CD14-positive monocyte (primary cell): ENCODE data around the gene MTCL3.
A peak's percentile ranks its signal among the peaks of the same experiment; 100 is the strongest.

Source experiments
- DNase-seq, 3 donors: peaks; one replicate each; pipeline ENCODE4 v3.0.0-alpha.2; 2011 to 2022
- H2AFZ ChIP-seq: 2 replicates; pipeline ENCODE4 v1.6.0; 2012; ENCODE audit warnings: mild to moderate bottlenecking, low read depth, low read length, inconsistent platforms; ENCODE audit not compliant: insufficient read depth, poor library complexity, severe bottlenecking
- H3K27ac ChIP-seq, 2 donors: 1 replicate in 1 of 2; 2 replicates in 1 of 2; pipeline ENCODE4 v1.5.1; 2012 to 2013; ENCODE audit warnings: low read length in 2 of 2, control low read depth in 1 of 2, inconsistent platforms in 1 of 2, low read depth in 1 of 2, mild to moderate bottlenecking in 1 of 2
- H3K27me3 ChIP-seq, 2 donors: one replicate each; pipeline versions ENCODE4 v1.6.0 to v1.6.1; 2011 to 2013; ENCODE audit warnings: low read length in 2 of 2; ENCODE audit not compliant: control insufficient read depth in 2 of 2, insufficient read depth in 2 of 2
- H3K36me3 ChIP-seq, 2 donors: replicated peaks in 1 of 2; 1 replicate in 1 of 2; 2 replicates in 1 of 2; pipeline versions ENCODE4 v1.5.1 to v1.6.1; 2012 to 2013; ENCODE audit warnings: low read length in 2 of 2, control low read depth in 1 of 2, inconsistent platforms in 1 of 2, mild to moderate bottlenecking in 1 of 2; ENCODE audit not compliant: insufficient read depth in 2 of 2, control insufficient read depth in 1 of 2
- H3K4me1 ChIP-seq, 2 donors: 1 replicate in 1 of 2; 2 replicates in 1 of 2; pipeline versions ENCODE4 v1.5.1 to v1.6.1; 2012 to 2013; ENCODE audit warnings: low read length in 2 of 2, control low read depth in 1 of 2, inconsistent platforms in 1 of 2, mild to moderate bottlenecking in 1 of 2, moderate library complexity in 1 of 2; ENCODE audit not compliant: insufficient read depth in 2 of 2, control insufficient read depth in 1 of 2
- H3K4me2 ChIP-seq: replicated peaks from 2 replicates; pipeline ENCODE3; 2012; ENCODE audit warnings: low read length, moderate library complexity, mild to moderate bottlenecking; ENCODE audit not compliant: poor library complexity, severe bottlenecking; ENCODE audit errors: extremely low read depth
- H3K4me3 ChIP-seq, 3 experiments: fragments of 200-600 bp in 1 of 3; sonication (generic) in 1 of 3; replicated peaks in 1 of 3; 1 replicate in 2 of 3; 2 replicates in 1 of 3; pipeline ENCODE4 v1.5.1; 2011 to 2013; ENCODE audit warnings: low read length in 3 of 3, mild to moderate bottlenecking in 3 of 3, control low read depth in 2 of 3, low read depth in 2 of 3, inconsistent platforms in 1 of 3, moderate library complexity in 1 of 3
- H3K79me2 ChIP-seq: 2 replicates; pipeline ENCODE4 v1.6.0; 2012; ENCODE audit warnings: mild to moderate bottlenecking, control low read depth, inconsistent platforms, low read length, moderate library complexity; ENCODE audit not compliant: insufficient read depth
- H3K9ac ChIP-seq: 2 replicates; pipeline ENCODE4 v1.6.0; 2017; ENCODE audit warnings: low read length, mild to moderate bottlenecking; ENCODE audit not compliant: insufficient read depth, poor library complexity, severe bottlenecking
- H3K9me3 ChIP-seq, 2 donors: replicated peaks in 1 of 2; 1 replicate in 1 of 2; 2 replicates in 1 of 2; pipeline versions ENCODE4 v1.5.1 to v1.6.1; 2012 to 2013; ENCODE audit warnings: low read length in 2 of 2, control low read depth in 1 of 2; ENCODE audit not compliant: control insufficient read depth in 1 of 2, insufficient read depth in 1 of 2
- H4K20me1 ChIP-seq: 2 replicates; pipeline ENCODE4 v1.6.0; 2012; ENCODE audit warnings: mild to moderate bottlenecking, low read length, control low read depth, moderate library complexity; ENCODE audit not compliant: insufficient read depth
- H3K27ac Mint-ChIP-seq, 7 donors: one replicate each; pipeline ENCODE4 v1.8.0; 2020; ENCODE audit warnings: mild to moderate bottlenecking in 7 of 7, mixed read lengths in 7 of 7, moderate library complexity in 6 of 7, inconsistent platforms in 2 of 7
- H3K27me3 Mint-ChIP-seq, 3 donors: one replicate each; pipeline ENCODE4 v1.8.0; 2021 to 2022; ENCODE audit warnings: low read depth in 3 of 3, mild to moderate bottlenecking in 3 of 3, mixed read lengths in 3 of 3, moderate library complexity in 3 of 3, inconsistent platforms in 1 of 3
- H3K36me3 Mint-ChIP-seq, 2 donors: one replicate each; pipeline ENCODE4 v1.8.0; 2020; ENCODE audit warnings: mixed read lengths in 2 of 2, inconsistent platforms in 1 of 2, mild to moderate bottlenecking in 1 of 2
- H3K4me1 Mint-ChIP-seq: one replicate; pipeline ENCODE4 v1.8.0; 2020; ENCODE audit warnings: mild to moderate bottlenecking, mixed read lengths
- H3K4me3 Mint-ChIP-seq, 2 donors: one replicate each; pipeline ENCODE4 v1.8.0; 2020; ENCODE audit warnings: mild to moderate bottlenecking in 2 of 2, mixed read lengths in 2 of 2, moderate library complexity in 1 of 2
- H3K9me3 Mint-ChIP-seq, 7 donors: one replicate each; pipeline ENCODE4 v1.8.0; 2020 to 2022; ENCODE audit warnings: mixed read lengths in 7 of 7, mild to moderate bottlenecking in 6 of 7, moderate library complexity in 6 of 7, inconsistent platforms in 2 of 7
- CTCF ChIP-seq: fragments of 200-600 bp; IDR thresholded peaks from one replicate; pipeline ENCODE4 v1.8.0; 2022; ENCODE audit warnings: antibody characterized with exemption, mild to moderate bottlenecking
- WGBS: methylation state at CpG from one replicate; pipeline ENCODE4 v1.1.5; 2013; ENCODE audit warnings: missing lambda C conversion rate; ENCODE audit not compliant: insufficient coverage; 5-methylcytosine and 5-hydroxymethylcytosine counted together
- intact Hi-C, 2 donors: fragments of 100-400 bp; cut with micrococcal nuclease; formaldehyde crosslinking; loops; one replicate each; pipeline versions ENCODE4 v1.15.0 to v1.15.1; 2023

MTCL3 gene

GRCh38 chr6:127517693-127518092 lies 1.4 kb downstream of the MTCL3 start:
- Histone ChIP-seq H3K9me3 (peaks cover 0 to 31% of the 10 kb centered on the region in 2 donors), H3K79me2 (no peaks in the 10 kb centered on the region), H4K20me1 (no peaks in the 10 kb centered on the region), H2AFZ (no peak overlapping the region), H3K4me2 (no peak overlapping the region), H3K4me3 (no peak overlapping the region), H3K36me3 (no peaks in the 10 kb centered on the region), H3K9ac (no peak overlapping the region), H3K4me1 (peaks cover 28 to 29% of the 10 kb centered on the region in 2 donors), H3K27me3 (peaks cover 75 to 97% of the 10 kb centered on the region in 2 donors), H3K27ac (no peak overlapping the region)
- no peak for TF ChIP-seq CTCF
- H3K27me3 Mint-ChIP-seq, result peaks cover 69 to 83% (median 79%) of the 10 kb centered on the region in 3 donors
- H3K36me3 Mint-ChIP-seq, result peaks cover 9 to 20% of the 10 kb centered on the region in 2 donors
- peaks cover 36% of the 10 kb centered on the region for H3K4me1 Mint-ChIP-seq
- H3K9me3 Mint-ChIP-seq, result peaks cover 0 to 27% (median 19%) of the 10 kb centered on the region in 7 donors
- no peak overlapping the region for H3K27ac Mint-ChIP-seq
- 100% methylated on average over 1 of the region's 2 CpGs for WGBS
- intact Hi-C loops, result loop anchor here in 1 of 2 donors (10.0 kb wide), 1 partner anchor 63 kb away; the partner anchor contains the start of gene KIAA0408
- H3K4me3 Mint-ChIP-seq, result peak overlapping the region in 1 of 2 donors; percentile 81
- no peak for DNase-seq

GRCh38 chr6:127516662-127517273 lies 2.4 kb downstream of the MTCL3 start:
- Histone ChIP-seq H3K27ac (no peak overlapping the region), H3K36me3 (no peaks in the 10 kb centered on the region), H4K20me1 (no peaks in the 10 kb centered on the region), H3K4me1 (peaks cover 28 to 29% of the 10 kb centered on the region in 2 donors), H3K79me2 (no peaks in the 10 kb centered on the region), H3K4me3 (peak overlapping the region in 2 of 3 experiments; percentile 38 to 71), H2AFZ (peak overlapping the region; percentile 66), H3K9me3 (peaks cover 0 to 31% of the 10 kb centered on the region in 2 donors), H3K9ac (no peak overlapping the region), H3K4me2 (peak overlapping the region; percentile 84), H3K27me3 (peaks cover 75 to 99% of the 10 kb centered on the region in 2 donors)
- peaks cover 36% of the 10 kb centered on the region for H3K4me1 Mint-ChIP-seq
- WGBS, result no CpG with 5 or more reads among the region's 6 CpGs
- intact Hi-C loops, result loop anchor here in 1 of 2 donors (10.0 kb wide), 1 partner anchor 62 kb away; the partner anchor contains the start of gene KIAA0408
- H3K4me3 Mint-ChIP-seq, result peak overlapping the region; percentile 79 to 93
- TF ChIP-seq CTCF, result peak; percentile 83
- DNase-seq, result peak in 2 of 3 donors; percentile 24 to 43
- no peak overlapping the region for H3K27ac Mint-ChIP-seq
- peaks cover 0 to 27% (median 19%) of the 10 kb centered on the region in 7 donors for H3K9me3 Mint-ChIP-seq
- peaks cover 73 to 82% (median 77%) of the 10 kb centered on the region in 3 donors for H3K27me3 Mint-ChIP-seq
- peaks cover 9 to 20% of the 10 kb centered on the region in 2 donors for H3K36me3 Mint-ChIP-seq
